Measurements from ENCODE around the gene ABHD17A. TPM values are rescaled to one million over a fixed set of nuclear protein-coding genes. Genes with fewer than 3 reads are reported as not detected.
A peak's percentile ranks its signal among the peaks of the same experiment; 100 is the strongest.

Gene ABHD17A
- total RNA-seq, 1 experiment from 2014 or later = 102 TPM

GRCh38 chr19:1862068-1862423 is 23.2 kb downstream of the ABHD17A start:
- TSS peak; percentile 68 for BruUV-seq (replicated peaks)
- H3K27ac ChIP-seq (ENCODE audit: low read length) = no peak overlapping the region
- peaks cover 17% of the 10 kb centered on the region; the same call in 1 of the 2 replicates for H3K4me1 ChIP-seq (ENCODE audit: insufficient read depth, low read length)
- H3K9ac ChIP-seq (ENCODE audit: low read length) = peak overlapping the region; percentile 81
- H2AFZ ChIP-seq (ENCODE audit: low read length) = no peak overlapping the region
- no peak for DNase-seq
- H3F3A ChIP-seq (ENCODE audit: low read length, unreplicated experiment) = no peaks in the 10 kb centered on the region
- ATAC-seq = no peak
- H3K27me3 ChIP-seq (ENCODE audit: low read length) = no peaks in the 10 kb centered on the region
- ChIA-PET POLR2A (ENCODE audit: unreplicated experiment) (no interaction called here), CTCF (no interaction called here)
- H3K9me3 ChIP-seq (ENCODE audit: low read length) = no peaks in the 10 kb centered on the region
- H3K79me2 ChIP-seq (ENCODE audit: low read length) = peaks cover 56% of the 10 kb centered on the region
- peak overlapping the region; percentile 94 for H3K4me3 ChIP-seq (ENCODE audit: low read length)
- H3K36me3 ChIP-seq (ENCODE audit: low read depth, low read length) = no peaks in the 10 kb centered on the region
- TF ChIP-seq CTCF (conservative IDR thresholded peaks at IDR 0.05; ENCODE audit: low read depth, low read length) (no peak), EZH2 (IDR thresholded peaks at IDR 0.05; ENCODE audit: low read length, unreplicated experiment) (no peak), EZH2phosphoT487 (IDR thresholded peaks at IDR 0.05; ENCODE audit: borderline replicate concordance, low read length) (no peak)
- peak overlapping the region; percentile 95 for H3K4me2 ChIP-seq (ENCODE audit: low read length)
- intact Hi-C loops (cut with micrococcal nuclease) = no loop called here
- H3K9me2 ChIP-seq (replicated peaks; ENCODE audit: low read length) = no peaks in the 10 kb centered on the region
- H4K20me1 ChIP-seq (ENCODE audit: low read length) = peaks cover 27% of the 10 kb centered on the region

GRCh38 chr19:1861599-1862031 is 23.7 kb downstream of the ABHD17A start:
- Histone ChIP-seq H3K9me3 (ENCODE audit: low read length) (no peaks in the 10 kb centered on the region), H3K4me2 (ENCODE audit: low read length) (peak overlapping the region; percentile 95), H3K9me2 (replicated peaks; ENCODE audit: low read length) (no peaks in the 10 kb centered on the region), H3K9ac (ENCODE audit: low read length) (peak overlapping the region; percentile 81), H3F3A (ENCODE audit: low read length, unreplicated experiment) (no peaks in the 10 kb centered on the region), H2AFZ (ENCODE audit: low read length) (no peak overlapping the region), H3K36me3 (ENCODE audit: low read depth, low read length) (no peaks in the 10 kb centered on the region), H4K20me1 (ENCODE audit: low read length) (peaks cover 27% of the 10 kb centered on the region), H3K79me2 (ENCODE audit: low read length) (peaks cover 58% of the 10 kb centered on the region), H3K4me3 (ENCODE audit: low read length) (peak overlapping the region; percentile 94), H3K27ac (ENCODE audit: low read length) (no peak overlapping the region), H3K4me1 (ENCODE audit: insufficient read depth, low read length) (peaks cover 17% of the 10 kb centered on the region; the same call in 1 of the 2 replicates), H3K27me3 (ENCODE audit: low read length) (no peaks in the 10 kb centered on the region)
- intact Hi-C loops (cut with micrococcal nuclease) = no loop called here
- TF ChIP-seq EZH2 (IDR thresholded peaks at IDR 0.05; ENCODE audit: low read length, unreplicated experiment) = no peak
- TF ChIP-seq CTCF (conservative IDR thresholded peaks at IDR 0.05; ENCODE audit: low read depth, low read length) = no peak
- no peak for TF ChIP-seq EZH2phosphoT487 (IDR thresholded peaks at IDR 0.05; ENCODE audit: borderline replicate concordance, low read length)
- POLR2A ChIA-PET (ENCODE audit: unreplicated experiment) = no interaction called here
- BruUV-seq (replicated peaks) = no TSS peak
- DNase-seq (no peak), ATAC-seq (no peak)
- CTCF ChIA-PET = no interaction called here

- CTCF ChIA-PET = no interaction called here
- no peaks in the 10 kb centered on the region for H3K27me3 ChIP-seq (ENCODE audit: low read length)
- H3K9ac ChIP-seq (ENCODE audit: low read length) = peak overlapping the region; percentile 81
- peaks cover 17% of the 10 kb centered on the region; the same call in 1 of the 2 replicates for H3K4me1 ChIP-seq (ENCODE audit: insufficient read depth, low read length)
- H3K9me2 ChIP-seq (replicated peaks; ENCODE audit: low read length) = no peaks in the 10 kb centered on the region
- no peaks in the 10 kb centered on the region for H3K36me3 ChIP-seq (ENCODE audit: low read depth, low read length)
- H3K9me3 ChIP-seq (ENCODE audit: low read length) = no peaks in the 10 kb centered on the region
- H3K4me2 ChIP-seq (ENCODE audit: low read length) = peak overlapping the region; percentile 95
- H3F3A ChIP-seq (ENCODE audit: low read length, unreplicated experiment) = no peaks in the 10 kb centered on the region
- no peak for ATAC-seq
- no peak overlapping the region for H3K27ac ChIP-seq (ENCODE audit: low read length)
- DNase-seq = no peak
- H3K79me2 ChIP-seq (ENCODE audit: low read length) = peaks cover 64% of the 10 kb centered on the region
- H4K20me1 ChIP-seq (ENCODE audit: low read length) = peaks cover 27% of the 10 kb centered on the region
- intact Hi-C loops (cut with micrococcal nuclease) = no loop called here
- no TSS peak for BruUV-seq (replicated peaks)
- TF ChIP-seq EZH2phosphoT487 (IDR thresholded peaks at IDR 0.05; ENCODE audit: borderline replicate concordance, low read length) (no peak), CTCF (conservative IDR thresholded peaks at IDR 0.05; ENCODE audit: low read depth, low read length) (no peak), EZH2 (IDR thresholded peaks at IDR 0.05; ENCODE audit: low read length, unreplicated experiment) (no peak)
- H2AFZ ChIP-seq (ENCODE audit: low read length) = no peak overlapping the region
- POLR2A ChIA-PET (ENCODE audit: unreplicated experiment) = no interaction called here
- H3K4me3 ChIP-seq (ENCODE audit: low read length) = peak overlapping the region; percentile 94
These were observed 24.3 kb downstream of the ABHD17A start for GRCh38 chr19:1860821-1861598.

All from PC-3 (cell line).